PC-3 (cell line): ENCODE measurements around the gene SIRPB2.

Experiments
- CTCF ChIP-seq: fragments of 300-600 bp; sonication (generic); conservative IDR thresholded peaks from 2 replicates; pipeline ENCODE4 v1.5.1; 2017; ENCODE audit warnings: antibody characterized with exemption, low read depth, mild to moderate bottlenecking, low read length
- EZH2 ChIP-seq: fragments of 300-600 bp; sonication (generic); IDR thresholded peaks from one replicate; pipeline ENCODE4 v1.6.1; 2017; ENCODE audit warnings: antibody characterized with exemption, mild to moderate bottlenecking, low read length; ENCODE audit not compliant: unreplicated experiment

DNA sequence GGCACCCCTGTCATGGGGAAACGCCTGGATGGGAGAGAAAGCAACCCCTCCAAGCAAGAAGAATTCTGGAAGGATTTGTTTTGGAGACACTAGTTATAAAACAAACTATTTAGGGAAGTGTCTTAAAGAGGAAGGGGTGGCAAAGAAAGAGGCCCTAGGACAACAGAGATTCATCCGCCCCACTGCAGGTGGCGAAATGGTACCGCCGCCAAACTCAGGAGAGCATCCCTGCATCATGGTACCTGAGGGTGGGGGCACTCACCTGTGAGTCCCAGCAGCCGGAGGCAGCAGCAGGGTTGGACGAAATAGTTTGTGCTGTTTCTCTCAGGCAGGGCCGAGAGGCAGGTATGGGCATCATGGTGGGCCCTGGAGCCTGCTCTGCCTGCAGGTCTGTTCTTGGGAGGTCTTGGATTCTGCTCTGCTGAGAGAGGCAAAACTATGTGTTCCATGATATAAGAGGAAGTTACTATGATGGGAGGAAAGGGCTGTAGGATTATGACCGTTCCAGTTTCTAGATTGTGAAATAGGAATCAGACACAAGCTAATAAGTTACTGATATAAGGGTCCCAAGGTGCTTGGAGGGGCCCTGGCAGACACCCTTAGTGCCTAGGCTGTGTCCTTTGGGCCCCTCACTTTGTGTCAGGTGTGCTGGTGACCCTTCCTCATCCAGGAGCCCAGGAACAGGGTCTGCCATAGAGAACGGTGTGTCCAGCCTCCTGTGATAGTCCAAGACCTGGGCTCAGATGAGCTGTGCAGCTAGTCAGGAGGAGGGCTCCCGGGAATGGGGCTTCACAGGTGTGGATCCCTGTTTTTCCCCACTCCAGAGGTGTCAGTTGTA, 45.9 kb upstream of the SIRPB2 start:
- no peak for TF ChIP-seq CTCF
- TF ChIP-seq EZH2 = no peak
